ENCODE measurements around the gene GCC1. TPM values are rescaled to one million over a fixed set of nuclear protein-coding genes. Genes with fewer than 3 reads are reported as not detected.

The GCC1 gene
- 10 to 100 TPM; 17.5 to 18.9 TPM for total RNA-seq

- H3K4me3 Mint-ChIP-seq = peak within 1 kb of the TSS; percentile 99
- peak; percentile 92 for DNase-seq
- H3K9me3 Mint-ChIP-seq = no peaks in the 10 kb centered on the region
- CTCF ChIA-PET = interaction anchor here (0.9 to 1.6 kb wide), 4 partner anchors 11 to 238 kb away, joined by 3 read pairs; no protein-coding TSS in a partner anchor
- H3K27ac Mint-ChIP-seq = peak within 1 kb of the TSS; percentile 96
- peaks cover 27% of the 10 kb centered on the region for H3K36me3 Mint-ChIP-seq (ENCODE audit: low read depth)
- POLR2A ChIA-PET = no interaction called here
- peaks cover 67% of the 10 kb centered on the region for H3K4me1 Mint-ChIP-seq
- H3K27me3 Mint-ChIP-seq = no peaks in the 10 kb centered on the region
Observed at GRCh38 chr7:127585044-127585953, at the start of gene GCC1. TSS of gene GCC1 (minus strand) at chr7:127585596. CDS start at chr7:127585182, 414 bp downstream.

GRCh38 chr7:127632276-127632910, 47.0 kb upstream of the GCC1 start:
- Mint-ChIP-seq H3K4me1 (no peaks in the 10 kb centered on the region), H3K27me3 (peaks cover 17% of the 10 kb centered on the region), H3K27ac (no peak overlapping the region), H3K9me3 (no peaks in the 10 kb centered on the region), H3K4me3 (no peak overlapping the region), H3K36me3 (ENCODE audit: low read depth) (no peaks in the 10 kb centered on the region)
- POLR2A ChIA-PET = interaction anchor here (0.9 kb wide), 1 partner anchor 16 kb away, joined by 3 read pairs; no protein-coding TSS in a partner anchor
- DNase-seq = no peak
- CTCF ChIA-PET = interaction anchor here (1.2 kb wide), 1 partner anchor 15 kb away, joined by 3 read pairs; no protein-coding TSS in a partner anchor

- DNase-seq = peak; percentile 21
- no peaks in the 10 kb centered on the region for H3K36me3 Mint-ChIP-seq (ENCODE audit: low read depth)
- H3K27me3 Mint-ChIP-seq = peaks cover 22% of the 10 kb centered on the region
- CTCF ChIA-PET = interaction anchor here (1.4 kb wide), 1 partner anchor 10 kb away, joined by 3 read pairs; no protein-coding TSS in a partner anchor
- no peak overlapping the region for H3K4me3 Mint-ChIP-seq
- H3K27ac Mint-ChIP-seq = no peak overlapping the region
- POLR2A ChIA-PET = no interaction called here
- no peaks in the 10 kb centered on the region for H3K9me3 Mint-ChIP-seq
- H3K4me1 Mint-ChIP-seq = no peaks in the 10 kb centered on the region
Observed at GRCh38 chr7:127629268-127629854, 44.0 kb upstream of the GCC1 start.

- POLR2A ChIA-PET = no interaction called here
- Mint-ChIP-seq H3K9me3 (no peaks in the 10 kb centered on the region), H3K4me3 (no peak overlapping the region), H3K36me3 (ENCODE audit: low read depth) (no peaks in the 10 kb centered on the region), H3K27ac (no peak overlapping the region), H3K4me1 (no peaks in the 10 kb centered on the region), H3K27me3 (peaks cover 24% of the 10 kb centered on the region)
- CTCF ChIA-PET = no interaction called here
- DNase-seq = no peak
Observed at GRCh38 chr7:127628445-127628844, 43.0 kb upstream of the GCC1 start.

- no peak for DNase-seq
- Mint-ChIP-seq H3K36me3 (ENCODE audit: low read depth) (no peaks in the 10 kb centered on the region), H3K27me3 (peaks cover 45% of the 10 kb centered on the region), H3K27ac (no peak overlapping the region), H3K4me3 (no peak overlapping the region), H3K4me1 (peaks cover 3% of the 10 kb centered on the region), H3K9me3 (no peaks in the 10 kb centered on the region)
- CTCF ChIA-PET = no interaction called here
- POLR2A ChIA-PET = interaction anchor here (0.7 kb wide), 1 partner anchor 332 kb away, joined by 4 read pairs; no protein-coding TSS in a partner anchor
Observed at GRCh38 chr7:127625331-127625730, 39.9 kb upstream of the GCC1 start.

GRCh38 chr7:127620406-127621233, 35.2 kb upstream of the GCC1 start:
- H3K9me3 Mint-ChIP-seq = no peaks in the 10 kb centered on the region
- H3K36me3 Mint-ChIP-seq (ENCODE audit: low read depth) = no peaks in the 10 kb centered on the region
- H3K4me3 Mint-ChIP-seq = no peak overlapping the region
- peaks cover 70% of the 10 kb centered on the region for H3K27me3 Mint-ChIP-seq
- POLR2A ChIA-PET = no interaction called here
- CTCF ChIA-PET = interaction anchor here (1.1 kb wide), 1 partner anchor 13 kb away, joined by 5 read pairs; no protein-coding TSS in a partner anchor
- DNase-seq = no peak
- H3K27ac Mint-ChIP-seq = no peak overlapping the region
- H3K4me1 Mint-ChIP-seq = peaks cover 4% of the 10 kb centered on the region

GRCh38 chr7:127619681-127620405, 34.4 kb upstream of the GCC1 start:
- Mint-ChIP-seq H3K4me3 (no peak overlapping the region), H3K36me3 (ENCODE audit: low read depth) (no peaks in the 10 kb centered on the region), H3K27ac (no peak overlapping the region), H3K4me1 (peaks cover 4% of the 10 kb centered on the region), H3K27me3 (peaks cover 66% of the 10 kb centered on the region), H3K9me3 (no peaks in the 10 kb centered on the region)
- ChIA-PET POLR2A (no interaction called here), CTCF (interaction anchor here (1.1 kb wide), 1 partner anchor 12 kb away, joined by 5 read pairs; no protein-coding TSS in a partner anchor)
- no peak for DNase-seq

- Mint-ChIP-seq H3K27me3 (peaks cover 60% of the 10 kb centered on the region), H3K9me3 (no peaks in the 10 kb centered on the region), H3K27ac (no peak overlapping the region), H3K4me1 (peaks cover 4% of the 10 kb centered on the region), H3K4me3 (no peak overlapping the region), H3K36me3 (ENCODE audit: low read depth) (no peaks in the 10 kb centered on the region)
- ChIA-PET CTCF (no interaction called here), POLR2A (no interaction called here)
- DNase-seq = no peak
Observed at GRCh38 chr7:127618775-127619174, 33.4 kb upstream of the GCC1 start.

GRCh38 chr7:127618042-127618441, 32.6 kb upstream of the GCC1 start, which contains the start of gene PAX4:
TSS of gene PAX4 (minus strand) at chr7:127618142. CDS start at chr7:127615928, 2,214 bp downstream.
- CTCF ChIA-PET = no interaction called here
- POLR2A ChIA-PET = no interaction called here
- Mint-ChIP-seq H3K27me3 (peaks cover 57% of the 10 kb centered on the region), H3K4me3 (no peak within 1 kb of the TSS), H3K36me3 (ENCODE audit: low read depth) (no peaks in the 10 kb centered on the region), H3K9me3 (no peaks in the 10 kb centered on the region), H3K4me1 (peaks cover 4% of the 10 kb centered on the region), H3K27ac (no peak within 1 kb of the TSS)
- no peak for DNase-seq

- no peaks in the 10 kb centered on the region for H3K36me3 Mint-ChIP-seq (ENCODE audit: low read depth)
- no peak for DNase-seq
- H3K9me3 Mint-ChIP-seq = no peaks in the 10 kb centered on the region
- peaks cover 4% of the 10 kb centered on the region for H3K4me1 Mint-ChIP-seq
- no peak overlapping the region for H3K27ac Mint-ChIP-seq
- POLR2A ChIA-PET = interaction anchor here (0.6 kb wide), 1 partner anchor 16 kb away, joined by 3 read pairs; no protein-coding TSS in a partner anchor
- CTCF ChIA-PET = interaction anchor here (1.0 to 1.3 kb wide), 2 partner anchors 9 to 16 kb away, joined by 3 read pairs; no protein-coding TSS in a partner anchor
- no peak overlapping the region for H3K4me3 Mint-ChIP-seq
- H3K27me3 Mint-ChIP-seq = peaks cover 46% of the 10 kb centered on the region
Observed at GRCh38 chr7:127616724-127617123, 31.3 kb upstream of the GCC1 start.

GRCh38 chr7:127612263-127612662, 26.9 kb upstream of the GCC1 start:
- ChIA-PET POLR2A (no interaction called here), CTCF (no interaction called here)
- DNase-seq = no peak
- Mint-ChIP-seq H3K9me3 (peaks cover 3% of the 10 kb centered on the region), H3K36me3 (ENCODE audit: low read depth) (no peaks in the 10 kb centered on the region), H3K4me3 (no peak overlapping the region), H3K27ac (no peak overlapping the region), H3K27me3 (peaks cover 14% of the 10 kb centered on the region), H3K4me1 (no peaks in the 10 kb centered on the region)

- H3K27ac Mint-ChIP-seq = no peak overlapping the region
- CTCF ChIA-PET = no interaction called here
- H3K4me3 Mint-ChIP-seq = no peak overlapping the region
- POLR2A ChIA-PET = no interaction called here
- H3K36me3 Mint-ChIP-seq (ENCODE audit: low read depth) = no peaks in the 10 kb centered on the region
- DNase-seq = no peak
- no peaks in the 10 kb centered on the region for H3K4me1 Mint-ChIP-seq
- H3K27me3 Mint-ChIP-seq = peaks cover 1% of the 10 kb centered on the region
- peaks cover 3% of the 10 kb centered on the region for H3K9me3 Mint-ChIP-seq
Observed at GRCh38 chr7:127609297-127609696, 23.9 kb upstream of the GCC1 start.
